AG09319 (cell line): ENCODE results near the gene CCL4L2.
"Not testable (repeated sequence)": the region's sequence is repeated elsewhere in the genome, so short reads cannot be mapped to it uniquely, and the experiment has no call there.

ENCODE experiments used
- DNase-seq: peaks from one replicate; pipeline ENCODE4 v3.0.0-alpha.2; 2010; ENCODE audit warnings: low read depth; ENCODE audit errors: extremely low read depth
- CTCF ChIP-seq: IDR thresholded peaks from 2 replicates; pipeline ENCODE4 v1.5.1; 2011; ENCODE audit warnings: low read depth, mild to moderate bottlenecking, inconsistent platforms, low read length, moderate library complexity

The CCL4L2 gene

GRCh38 chr17:36197387-36197703 is 13.5 kb upstream of the CCL4L2 start:
- no peak for TF ChIP-seq CTCF
- DNase-seq: no peak

- no peak for TF ChIP-seq CTCF
- no peak for DNase-seq
Observed at GRCh38 chr17:36198831-36199465, 11.9 kb upstream of the CCL4L2 start.

- DNase-seq: not testable (repeated sequence)
Observed at GRCh38 chr17:36201102-36201501, 9.8 kb upstream of the CCL4L2 start.

GRCh38 chr17:36201506-36201905 is 9.4 kb upstream of the CCL4L2 start:
- not testable (repeated sequence) for DNase-seq

- no peak for DNase-seq
- no peak for TF ChIP-seq CTCF
Observed at GRCh38 chr17:36203335-36203734, 7.5 kb upstream of the CCL4L2 start.

- no peak for TF ChIP-seq CTCF
- DNase-seq: no peak
Observed at GRCh38 chr17:36204724-36205500, 6.0 kb upstream of the CCL4L2 start.

GRCh38 chr17:36205637-36206485 is 5.0 kb upstream of the CCL4L2 start:
- TF ChIP-seq CTCF: no peak
- no peak for DNase-seq

GRCh38 chr17:36206486-36206821 is 4.4 kb upstream of the CCL4L2 start:
- not testable (repeated sequence) for DNase-seq

GRCh38 chr17:36207383-36207782 is 3.5 kb upstream of the CCL4L2 start:
- not testable (repeated sequence) for DNase-seq
